Left forelimb (tissue), 1 donor: ENCODE results near the gene TUBA1C.
A peak's percentile ranks its signal among the peaks of the same experiment; 100 is the strongest.

Experiments used
- DNase-seq: peaks from one replicate; pipeline ENCODE4 v3.0.0-alpha.2; 2018; ENCODE audit warnings: low spot score

TUBA1C gene

DNA sequence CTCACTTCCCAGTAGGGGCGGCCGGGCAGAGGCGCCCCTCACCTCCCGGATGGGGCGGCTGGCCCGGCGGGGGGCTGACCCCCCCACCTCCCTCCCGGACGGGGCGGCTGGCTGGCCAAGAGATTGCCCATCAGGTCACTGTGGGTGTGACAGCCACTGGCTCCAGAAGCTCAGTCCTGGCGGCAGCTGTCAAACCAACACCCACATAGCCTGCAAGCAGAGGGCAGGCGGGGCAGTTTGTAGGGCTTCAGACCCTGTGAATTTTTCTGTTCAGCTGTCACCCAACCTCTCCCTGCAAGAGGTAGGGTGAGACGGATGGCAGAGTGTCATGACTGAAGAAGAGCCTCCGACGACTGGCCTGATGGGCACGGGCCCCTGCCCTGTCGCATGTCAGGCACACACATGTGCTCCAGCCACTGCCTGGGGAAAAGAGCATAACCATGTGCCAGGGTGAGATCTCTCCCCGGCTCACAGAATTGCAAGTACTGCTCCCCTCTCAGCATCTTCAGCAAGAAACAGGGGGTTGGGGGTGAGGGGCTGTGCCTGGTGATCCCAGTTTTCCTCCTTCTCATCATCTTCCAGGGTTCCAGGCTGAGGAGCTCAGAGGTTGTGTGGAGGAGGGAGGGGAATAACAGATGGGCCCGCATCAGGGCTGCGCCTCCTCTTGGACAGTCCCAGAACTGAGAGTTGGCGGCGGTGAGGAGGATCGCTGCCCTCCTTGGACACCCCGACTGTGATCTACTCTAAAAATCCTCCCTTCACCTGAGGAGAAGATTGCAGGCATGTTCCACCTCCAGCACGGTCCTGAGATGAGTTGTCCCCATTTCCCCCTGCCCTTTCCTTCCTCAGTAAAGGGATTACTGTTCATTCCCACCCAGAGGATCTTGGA is 18.9 kb downstream of the TUBA1C start:
- DNase-seq: no peak

DNA sequence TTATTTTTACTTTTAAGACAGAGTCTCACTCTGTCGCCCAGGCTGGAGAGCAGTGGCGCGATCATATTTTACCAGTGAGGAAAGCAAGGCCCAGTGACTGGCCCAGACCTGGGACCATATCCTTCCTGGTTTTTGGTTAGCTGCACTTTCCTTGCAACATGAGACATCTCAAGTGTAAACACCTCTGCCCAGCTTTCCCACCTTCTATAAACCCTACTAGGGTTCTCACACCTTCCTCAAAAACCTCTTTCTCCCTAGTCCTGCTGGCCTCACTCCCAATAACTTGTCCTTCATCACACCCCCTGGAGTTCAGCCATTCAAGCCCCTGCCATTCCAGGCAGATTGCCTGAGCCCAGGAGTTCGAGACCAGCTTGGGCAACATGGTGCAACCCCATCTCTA is 19.8 kb downstream of the TUBA1C start:
- no peak for DNase-seq

DNA sequence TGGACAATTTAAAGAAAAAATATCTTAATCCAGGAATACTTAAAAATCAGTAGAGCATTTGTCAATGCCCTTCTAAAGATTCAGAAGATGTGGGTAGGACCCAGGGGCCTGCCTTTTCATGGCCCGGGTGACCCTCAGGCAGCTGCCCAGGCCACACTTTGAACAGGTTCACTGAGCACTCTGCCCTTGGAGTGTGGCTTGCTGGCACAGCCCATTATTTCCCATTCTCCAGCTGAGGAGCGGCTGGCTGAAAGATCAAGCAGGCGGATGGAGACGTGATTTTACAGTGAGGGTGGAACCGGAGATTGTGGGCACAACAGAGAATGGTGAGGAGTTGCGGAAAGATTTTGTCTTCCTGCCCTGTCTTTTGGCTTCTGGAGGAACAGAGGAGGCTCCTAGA is 23.0 kb downstream of the TUBA1C start:
- DNase-seq: no peak

DNA sequence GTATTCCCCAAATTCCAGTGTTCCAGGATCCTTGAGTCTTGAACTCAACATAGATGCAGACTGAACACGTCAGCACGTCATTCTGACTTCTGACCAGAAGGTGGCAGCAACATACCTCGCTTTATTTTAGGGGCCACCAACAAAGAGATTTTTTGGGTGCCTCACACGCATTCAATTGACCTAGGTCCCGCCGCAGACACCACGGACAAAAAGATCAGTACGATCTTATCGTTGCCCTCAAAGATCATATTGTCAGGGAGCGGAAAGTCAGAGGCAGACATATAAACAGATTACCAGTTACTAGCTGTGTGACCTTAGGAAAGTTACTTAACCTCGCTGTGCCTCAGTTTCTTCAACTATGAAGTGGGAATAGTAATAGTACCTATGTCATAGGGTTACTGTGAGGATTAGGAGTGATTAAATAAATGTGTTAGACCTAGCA is 23.6 kb downstream of the TUBA1C start:
- DNase-seq: no peak

DNA sequence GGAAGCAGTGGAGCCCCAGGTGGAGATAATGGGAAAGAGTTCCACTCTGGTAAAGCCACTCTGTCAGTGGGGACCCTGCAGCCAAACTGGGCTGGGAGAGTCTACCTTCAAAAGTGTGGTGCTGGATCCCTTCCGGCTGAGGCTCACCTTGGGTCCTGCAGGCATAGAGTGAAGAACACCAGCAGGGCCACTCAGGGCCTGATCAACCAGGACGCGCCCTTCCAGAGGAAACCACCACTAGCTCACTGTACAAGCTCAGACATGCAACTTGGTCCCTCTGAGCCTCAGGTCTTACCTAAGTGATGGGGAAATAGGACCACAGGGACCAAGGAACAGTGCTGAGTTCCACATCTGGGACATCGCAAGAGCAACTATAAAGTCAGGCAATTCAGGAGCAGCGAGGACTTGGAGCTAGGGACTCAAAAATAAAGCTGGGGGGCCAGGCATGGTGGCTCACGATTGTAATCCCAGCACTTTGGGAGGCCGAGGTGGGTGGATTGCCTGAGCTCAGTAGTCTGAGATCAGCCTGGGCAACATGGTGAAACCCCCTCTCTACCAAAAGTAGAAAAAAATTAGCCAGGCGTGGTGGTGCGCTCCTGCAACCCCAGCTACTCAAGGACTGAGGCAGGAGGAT is 24.2 kb downstream of the TUBA1C start:
- no peak for DNase-seq

DNA sequence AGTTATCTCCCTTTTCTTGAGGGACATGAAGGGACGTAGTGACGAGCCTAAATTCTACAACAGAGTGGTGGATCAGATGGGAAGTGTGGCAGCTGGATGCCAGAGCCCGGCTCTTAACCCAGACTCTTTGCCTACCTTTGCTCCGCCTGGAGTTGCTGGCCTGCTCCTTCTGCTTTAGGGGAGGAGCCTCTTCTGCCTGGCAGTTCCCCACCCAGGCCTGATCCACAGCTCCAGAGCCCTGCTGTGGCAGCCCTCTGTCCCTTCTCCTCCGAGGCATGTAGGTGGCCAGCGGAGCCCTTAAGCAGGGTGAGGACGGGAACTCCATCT is 27.8 kb downstream of the TUBA1C start:
- DNase-seq: no peak

DNA sequence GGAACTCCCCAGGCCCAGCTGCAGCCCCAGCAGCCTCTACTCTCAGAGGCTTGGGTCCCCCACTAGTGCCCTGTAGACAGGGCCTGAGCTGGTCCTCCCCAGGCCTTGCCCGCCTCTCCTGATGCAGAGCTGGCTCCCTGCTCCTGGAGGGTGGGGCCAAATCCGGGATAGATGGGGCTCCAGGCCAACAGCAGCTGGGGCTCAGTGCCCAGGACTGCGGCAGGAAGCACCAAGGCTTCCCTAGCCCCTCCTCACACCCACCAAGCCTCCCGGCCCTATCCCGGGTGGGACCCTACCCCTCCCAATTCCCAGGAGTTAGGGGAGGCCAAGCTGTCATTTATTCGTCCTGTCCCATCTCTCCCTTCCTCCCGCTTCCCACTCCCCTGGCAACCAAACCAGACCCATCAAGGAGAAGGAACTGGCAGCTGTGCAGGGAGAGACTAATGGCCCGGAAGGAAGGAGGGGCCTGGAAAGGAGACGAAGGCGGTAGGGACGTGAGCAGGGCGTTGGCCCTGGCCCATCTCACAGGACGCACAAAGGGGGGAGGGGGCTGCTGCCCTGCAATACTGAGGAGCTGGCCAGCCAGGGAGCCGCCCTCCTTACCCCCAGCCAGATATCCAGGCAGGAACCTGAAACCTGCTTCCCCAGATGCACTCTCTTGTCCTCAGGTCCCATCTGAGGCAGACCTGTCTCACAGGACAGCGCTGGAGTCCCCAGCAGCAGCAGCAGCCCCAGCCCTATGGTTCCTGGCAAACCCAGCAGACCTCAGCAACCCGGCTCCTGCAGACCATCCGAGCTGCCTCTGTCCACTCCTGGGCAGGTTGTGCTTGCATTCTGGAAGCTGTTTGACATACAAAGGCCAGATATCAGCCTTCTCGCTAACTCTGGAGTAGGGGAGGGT is 28.4 kb downstream of the TUBA1C start:
- peak; percentile 71 for DNase-seq

DNA sequence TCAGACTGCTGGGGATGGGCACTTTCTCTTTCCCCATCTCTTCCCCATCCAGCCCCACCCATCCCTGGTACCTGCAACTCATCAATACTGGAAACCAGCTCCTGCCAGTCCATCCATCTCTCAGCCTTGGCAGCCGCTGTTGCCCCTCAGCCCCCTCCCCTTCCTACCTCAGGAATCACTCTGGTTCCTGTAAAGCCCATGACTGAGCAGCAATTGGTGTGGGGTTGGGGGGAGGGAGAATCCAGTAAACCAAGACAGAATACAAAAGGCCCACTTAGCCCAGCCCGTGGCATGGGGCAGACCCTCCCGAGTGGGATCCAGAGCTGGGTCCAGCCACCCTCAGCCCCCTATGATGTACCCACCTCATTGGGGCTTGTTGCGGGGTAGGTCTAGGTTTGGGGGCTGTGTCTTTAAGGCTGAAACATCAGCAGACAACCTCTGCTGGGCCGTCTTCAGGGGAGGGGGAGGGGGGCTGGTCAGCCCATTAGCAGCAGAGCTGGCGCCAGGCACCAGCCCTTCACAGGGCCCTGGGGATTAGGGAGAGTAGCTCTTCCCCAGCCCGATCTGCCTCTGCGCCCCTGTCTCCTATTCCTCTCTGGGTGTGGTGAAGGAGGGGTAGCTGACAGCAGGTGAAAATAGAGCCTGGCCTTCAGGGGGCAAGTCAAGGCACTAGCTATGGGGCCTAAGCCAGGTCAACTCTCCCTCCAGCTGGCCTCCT is 29.4 kb downstream of the TUBA1C start:
- DNase-seq: no peak

DNA sequence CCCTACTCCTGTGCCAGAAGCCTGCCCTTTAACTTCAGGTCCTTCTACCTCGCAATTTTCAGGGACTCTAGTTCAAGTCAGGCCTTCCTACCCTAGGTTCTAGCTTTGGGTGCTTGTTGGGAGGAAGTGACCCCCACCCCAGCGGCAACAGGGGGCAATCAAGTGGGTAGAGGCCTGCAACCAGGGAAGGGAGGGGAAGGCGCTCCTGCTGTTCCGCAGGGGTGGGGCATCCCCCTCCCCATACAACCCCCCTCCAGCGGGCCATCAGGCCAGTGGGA is 29.9 kb downstream of the TUBA1C start:
- no peak for DNase-seq

DNA sequence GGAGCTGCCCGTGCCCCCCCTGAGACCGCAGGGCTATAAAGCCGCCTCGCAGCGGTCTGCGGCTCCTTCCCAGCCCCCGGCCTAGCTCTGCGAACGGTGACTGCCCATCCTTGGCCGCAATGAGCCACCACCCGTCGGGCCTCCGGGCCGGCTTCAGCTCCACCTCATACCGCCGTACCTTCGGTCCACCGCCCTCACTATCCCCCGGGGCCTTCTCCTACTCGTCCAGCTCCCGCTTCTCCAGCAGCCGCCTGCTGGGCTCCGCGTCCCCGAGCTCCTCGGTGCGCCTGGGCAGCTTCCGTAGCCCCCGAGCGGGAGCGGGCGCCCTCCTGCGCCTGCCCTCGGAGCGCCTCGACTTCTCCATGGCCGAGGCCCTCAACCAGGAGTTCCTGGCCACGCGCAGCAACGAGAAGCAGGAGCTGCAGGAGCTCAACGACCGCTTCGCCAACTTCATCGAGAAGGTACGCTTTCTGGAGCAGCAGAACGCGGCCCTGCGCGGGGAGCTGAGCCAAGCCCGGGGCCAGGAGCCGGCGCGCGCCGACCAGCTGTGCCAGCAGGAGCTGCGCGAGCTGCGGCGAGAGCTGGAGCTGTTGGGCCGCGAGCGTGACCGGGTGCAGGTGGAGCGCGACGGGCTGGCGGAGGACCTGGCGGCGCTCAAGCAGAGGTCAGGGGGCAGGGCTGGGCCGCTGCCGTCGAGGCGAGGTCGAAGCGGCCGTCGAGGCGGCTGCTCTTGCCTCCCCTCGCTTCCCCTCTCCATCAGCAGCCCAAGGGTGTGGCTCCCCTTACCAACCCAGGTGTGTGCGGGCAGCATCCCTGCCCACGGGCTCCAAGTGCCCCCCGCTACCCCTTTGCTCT is 30.4 kb downstream of the TUBA1C start, which contains the start of gene PRPH:
PRPH (plus strand) TSS at position 66 of the 855 bp plus-strand sequence; CDS start at position 120, 54 bp downstream.
- DNase-seq: no peak

DNA sequence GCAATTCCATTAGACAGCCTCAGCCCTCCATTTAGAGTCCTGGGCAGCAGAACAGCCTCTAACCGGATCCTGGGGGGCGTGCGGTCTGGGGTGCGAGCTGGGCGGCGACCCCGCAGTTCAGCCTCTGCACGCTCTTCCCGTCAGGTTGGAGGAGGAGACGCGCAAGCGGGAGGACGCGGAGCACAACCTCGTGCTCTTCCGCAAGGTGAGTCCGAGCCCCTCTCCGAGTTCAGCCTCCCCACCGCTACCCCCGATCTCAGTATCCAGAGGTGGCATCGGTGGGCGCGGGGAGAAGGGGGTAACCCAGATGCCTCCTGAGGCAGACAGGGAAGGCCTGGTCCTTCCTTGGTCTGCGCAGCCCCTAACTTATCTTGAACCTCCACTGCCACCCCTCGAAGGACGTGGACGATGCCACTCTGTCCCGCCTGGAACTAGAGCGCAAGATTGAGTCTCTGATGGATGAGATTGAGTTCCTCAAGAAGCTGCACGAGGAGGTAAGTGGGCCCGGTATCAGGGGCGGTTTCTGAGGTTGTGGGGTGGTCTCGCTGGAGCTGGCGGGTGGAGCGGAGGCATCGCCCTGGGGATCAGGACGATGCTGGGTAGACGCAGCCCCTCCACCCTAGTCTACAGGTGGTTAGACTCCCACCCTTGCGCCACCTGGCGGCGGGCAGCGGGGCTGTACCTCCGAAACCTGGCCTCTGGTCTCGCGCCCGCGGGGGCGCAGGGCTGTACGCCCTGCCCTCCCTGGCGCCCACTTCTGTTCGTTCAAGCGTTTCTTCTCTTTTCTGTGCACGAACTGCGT is 31.4 kb downstream of the TUBA1C start:
- DNase-seq: no peak

DNA sequence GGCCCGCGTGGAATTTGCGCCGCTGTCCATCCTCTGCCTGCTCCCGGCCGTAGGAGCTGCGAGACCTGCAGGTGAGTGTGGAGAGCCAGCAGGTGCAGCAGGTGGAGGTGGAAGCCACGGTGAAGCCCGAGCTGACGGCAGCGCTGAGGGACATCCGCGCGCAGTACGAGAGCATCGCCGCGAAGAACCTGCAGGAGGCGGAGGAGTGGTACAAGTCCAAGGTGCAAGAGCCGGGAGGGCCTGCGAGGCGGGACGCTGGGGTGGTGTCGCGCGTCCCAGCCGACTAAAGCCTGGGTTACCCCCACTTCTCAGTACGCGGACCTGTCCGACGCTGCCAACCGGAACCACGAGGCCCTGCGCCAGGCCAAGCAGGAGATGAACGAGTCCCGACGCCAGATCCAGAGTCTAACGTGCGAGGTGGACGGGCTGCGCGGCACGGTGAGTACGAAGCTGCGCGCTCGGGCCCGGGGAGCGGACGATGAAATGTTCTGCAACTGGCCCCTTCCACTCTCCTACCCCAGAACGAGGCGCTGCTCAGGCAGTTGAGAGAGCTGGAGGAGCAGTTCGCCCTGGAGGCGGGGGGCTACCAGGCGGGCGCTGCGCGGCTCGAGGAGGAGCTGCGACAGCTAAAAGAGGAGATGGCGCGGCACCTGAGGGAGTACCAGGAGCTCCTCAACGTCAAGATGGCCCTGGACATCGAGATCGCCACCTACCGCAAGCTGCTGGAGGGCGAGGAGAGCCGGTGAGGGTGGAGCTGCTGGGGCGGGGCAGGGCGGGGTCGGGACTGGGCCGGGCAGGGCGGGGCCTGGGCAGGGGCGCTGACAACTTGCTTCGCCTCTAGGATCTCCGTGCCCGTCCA is 32.2 kb downstream of the TUBA1C start:
- no peak for DNase-seq

DNA sequence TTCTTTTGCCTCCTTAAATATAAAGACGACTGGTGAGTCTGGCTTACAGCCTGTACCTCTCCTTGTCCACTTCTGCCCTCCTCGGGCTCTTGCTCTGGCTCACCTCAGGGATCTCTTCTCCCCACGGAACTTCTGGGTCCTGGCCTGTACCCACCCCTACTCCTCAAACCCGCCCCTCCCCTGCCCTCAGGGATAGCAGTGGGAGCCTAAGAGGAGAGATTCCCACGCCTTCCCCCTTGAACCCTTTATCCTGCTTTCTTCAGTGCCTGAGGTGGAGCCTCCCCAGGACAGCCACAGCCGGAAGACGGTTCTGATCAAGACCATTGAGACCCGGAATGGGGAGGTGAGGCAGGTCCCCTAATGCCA is 32.8 kb downstream of the TUBA1C start:
- no peak for DNase-seq

DNA sequence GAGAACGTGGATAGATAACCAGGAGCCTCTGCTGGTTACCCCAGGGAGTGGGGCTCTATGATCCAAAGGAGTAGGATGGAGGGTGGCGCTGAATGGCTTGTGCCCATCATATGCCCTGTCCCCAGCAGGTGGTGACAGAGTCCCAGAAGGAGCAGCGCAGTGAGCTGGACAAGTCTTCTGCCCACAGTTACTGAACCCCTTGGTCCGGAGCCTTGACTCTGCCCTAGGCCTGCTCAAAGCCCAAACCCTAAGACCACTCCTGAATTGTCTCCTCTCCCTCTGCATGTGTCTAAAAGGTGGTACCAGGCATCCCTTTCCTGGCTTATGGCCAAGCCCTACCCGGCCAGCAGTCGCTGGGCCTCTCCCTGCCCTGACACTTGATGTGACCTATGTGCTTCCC is 33.3 kb downstream of the TUBA1C start:
- DNase-seq: no peak

DNA sequence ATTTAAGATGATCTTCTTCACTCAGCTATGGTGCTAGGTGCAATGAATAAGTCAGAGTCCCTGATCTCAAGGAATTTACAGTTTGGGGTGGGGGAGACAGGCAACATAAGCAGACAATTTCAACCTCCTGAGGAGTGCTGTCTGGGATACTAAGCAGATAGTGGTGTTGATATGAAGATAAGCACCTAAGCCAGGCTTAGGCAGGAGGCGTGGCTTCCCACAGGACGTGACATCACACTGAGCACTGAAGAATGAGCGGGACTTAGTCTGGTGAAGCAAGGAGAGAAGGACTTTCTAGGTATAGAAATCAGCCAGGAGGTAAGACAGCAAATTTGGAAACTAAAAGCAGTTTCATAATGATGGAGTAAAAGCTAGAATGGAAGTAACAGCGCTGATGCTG is 36.9 kb downstream of the TUBA1C start:
- DNase-seq: no peak

DNA sequence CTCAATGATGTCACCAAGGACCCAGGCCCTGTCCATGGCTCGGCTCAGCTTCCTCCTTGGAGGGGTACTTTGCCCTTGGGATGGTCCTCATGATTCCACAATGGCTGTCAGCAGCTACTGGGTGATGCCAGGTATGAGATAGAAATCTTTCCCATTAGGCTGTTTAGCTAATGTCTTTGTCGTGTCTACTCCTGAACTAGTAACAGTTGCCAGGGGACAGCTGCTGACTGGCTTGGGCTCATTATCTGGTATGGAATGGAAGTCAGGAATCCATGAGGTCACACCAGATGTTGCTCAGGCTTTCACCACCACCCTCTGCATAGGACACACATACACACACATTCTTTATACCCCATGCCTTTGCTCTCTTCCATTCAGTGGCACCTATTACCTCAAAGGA is 39.3 kb downstream of the TUBA1C start:
- no peak for DNase-seq

DNA sequence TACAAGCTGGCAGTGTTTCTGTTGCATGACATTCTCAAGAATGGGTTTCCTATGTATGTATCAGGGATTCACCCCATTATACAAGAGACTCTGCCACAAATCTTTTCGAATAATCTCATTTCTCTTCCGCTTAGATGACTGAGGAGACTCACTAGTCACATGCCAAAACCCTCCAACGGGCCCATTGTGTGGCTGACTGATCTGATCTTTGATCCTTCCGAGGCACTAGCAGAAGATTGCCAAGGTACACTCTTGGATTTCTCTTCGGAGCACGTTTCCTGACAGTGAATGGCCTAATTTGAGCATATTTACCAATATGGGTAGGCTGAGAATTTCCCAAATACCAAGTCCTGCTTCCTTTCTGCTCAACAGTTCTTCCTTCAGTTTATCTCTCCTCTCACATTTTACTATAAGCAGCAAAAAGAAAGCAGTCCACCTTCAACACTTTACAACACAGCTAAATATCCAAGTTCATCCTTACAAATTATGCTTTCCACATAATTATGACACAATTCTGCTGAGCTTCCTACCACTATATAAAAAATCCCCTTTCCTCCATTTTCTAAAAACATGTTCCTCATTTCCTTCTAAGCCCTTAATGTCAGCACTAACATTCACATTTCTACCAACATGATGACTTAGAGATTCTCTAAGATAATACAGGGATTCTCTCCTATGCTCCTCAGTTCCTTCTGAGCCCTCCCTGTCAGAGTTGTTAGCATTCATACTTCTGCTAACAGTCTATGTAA is 41.1 kb downstream of the TUBA1C start:
- no peak for DNase-seq

DNA sequence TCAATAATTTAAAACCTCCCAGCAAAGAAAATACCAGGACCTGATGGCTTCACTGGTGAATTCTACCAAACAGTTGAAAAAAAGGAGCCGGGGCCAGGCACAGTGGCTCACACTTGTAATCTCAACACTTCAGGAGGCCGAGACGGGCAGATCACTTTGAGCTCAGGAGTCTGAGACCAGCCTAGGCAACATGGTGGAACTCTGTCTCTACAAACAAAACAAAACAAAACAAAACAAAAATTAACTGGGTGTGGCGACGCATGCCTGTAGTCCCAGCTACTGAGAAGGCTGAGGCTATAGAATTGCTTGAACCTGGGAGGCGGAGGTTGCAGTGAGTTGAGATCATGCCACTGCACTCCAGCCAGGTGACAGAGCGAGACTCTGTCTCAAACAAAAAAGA is 44.5 kb downstream of the TUBA1C start:
- DNase-seq: no peak
